NCI-H1105 treated with DMSO at 0.1 percent for 48 hours (cell line): ENCODE results near the gene STRIP2.
"Not testable (repeated sequence)": the region's sequence is repeated elsewhere in the genome, so short reads cannot be mapped to it uniquely, and the experiment has no call there.

Source experiments
- DNase-seq: peaks from one replicate; lab custom pipeline; 2025; lab: John Stamatoyannopoulos, UW

Gene STRIP2

DNA sequence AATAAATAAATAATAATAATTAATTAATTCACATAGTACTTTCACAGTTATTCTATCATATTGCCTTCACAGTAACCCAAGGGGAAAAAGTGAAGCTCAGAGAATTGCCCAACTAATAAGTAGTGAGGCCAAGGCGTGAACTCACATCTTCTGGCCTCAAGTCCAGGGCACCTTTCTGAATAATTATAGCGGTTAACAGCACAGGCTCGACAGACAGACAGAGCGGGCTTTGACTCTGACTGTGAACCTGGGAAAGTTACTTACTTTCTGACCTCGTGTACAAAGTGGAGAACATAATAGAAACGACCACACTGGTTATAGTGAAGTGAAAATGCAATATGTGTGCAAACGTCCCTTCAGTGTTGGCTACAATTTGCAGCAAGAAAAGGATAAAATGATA is 62.4 kb downstream of the STRIP2 start:
- DNase-seq: no peak

DNA sequence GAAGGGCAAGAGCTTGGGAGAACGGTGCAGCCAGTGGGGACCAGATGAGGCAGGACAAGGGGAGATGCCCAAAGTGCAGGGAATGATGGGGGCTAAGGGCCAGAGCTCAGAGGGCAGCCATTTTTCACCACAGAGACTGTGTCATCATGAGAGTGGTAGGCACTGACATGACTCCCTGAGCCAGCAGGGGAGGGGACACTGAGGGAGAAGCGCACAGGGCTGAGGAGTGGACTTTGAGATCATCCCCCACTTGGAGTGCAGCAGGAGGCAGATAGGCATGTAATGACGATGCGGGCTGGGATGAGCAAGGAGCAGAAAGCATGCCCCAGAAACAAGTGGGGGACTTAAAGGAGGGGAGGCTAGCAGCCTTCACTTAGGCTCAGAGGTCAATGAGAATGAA is 62.9 kb downstream of the STRIP2 start:
- no peak for DNase-seq

DNA sequence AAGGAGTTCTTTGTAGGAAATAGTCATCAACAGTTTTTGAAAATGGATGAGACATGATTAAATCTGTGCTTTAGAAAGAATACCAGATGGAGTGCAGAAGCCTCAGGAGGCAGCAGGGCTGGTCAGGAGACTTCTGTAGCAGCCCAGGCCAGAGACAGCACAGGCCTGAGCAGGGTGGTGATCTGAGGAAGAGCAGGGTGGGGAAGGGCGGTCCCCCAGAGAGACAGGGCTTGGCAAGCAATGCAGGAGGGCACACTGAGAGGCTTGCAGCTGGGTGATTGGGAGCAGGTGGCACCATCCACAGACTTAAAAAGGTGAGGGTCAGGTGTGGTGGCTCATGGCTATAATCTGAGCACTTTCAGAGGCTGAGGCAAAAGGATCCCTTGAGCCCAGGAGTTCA is 63.8 kb downstream of the STRIP2 start:
- no peak for DNase-seq

- no peak for DNase-seq
Measured at GRCh38 chr7:129499999-129500398, 65.8 kb downstream of the STRIP2 start.

DNA sequence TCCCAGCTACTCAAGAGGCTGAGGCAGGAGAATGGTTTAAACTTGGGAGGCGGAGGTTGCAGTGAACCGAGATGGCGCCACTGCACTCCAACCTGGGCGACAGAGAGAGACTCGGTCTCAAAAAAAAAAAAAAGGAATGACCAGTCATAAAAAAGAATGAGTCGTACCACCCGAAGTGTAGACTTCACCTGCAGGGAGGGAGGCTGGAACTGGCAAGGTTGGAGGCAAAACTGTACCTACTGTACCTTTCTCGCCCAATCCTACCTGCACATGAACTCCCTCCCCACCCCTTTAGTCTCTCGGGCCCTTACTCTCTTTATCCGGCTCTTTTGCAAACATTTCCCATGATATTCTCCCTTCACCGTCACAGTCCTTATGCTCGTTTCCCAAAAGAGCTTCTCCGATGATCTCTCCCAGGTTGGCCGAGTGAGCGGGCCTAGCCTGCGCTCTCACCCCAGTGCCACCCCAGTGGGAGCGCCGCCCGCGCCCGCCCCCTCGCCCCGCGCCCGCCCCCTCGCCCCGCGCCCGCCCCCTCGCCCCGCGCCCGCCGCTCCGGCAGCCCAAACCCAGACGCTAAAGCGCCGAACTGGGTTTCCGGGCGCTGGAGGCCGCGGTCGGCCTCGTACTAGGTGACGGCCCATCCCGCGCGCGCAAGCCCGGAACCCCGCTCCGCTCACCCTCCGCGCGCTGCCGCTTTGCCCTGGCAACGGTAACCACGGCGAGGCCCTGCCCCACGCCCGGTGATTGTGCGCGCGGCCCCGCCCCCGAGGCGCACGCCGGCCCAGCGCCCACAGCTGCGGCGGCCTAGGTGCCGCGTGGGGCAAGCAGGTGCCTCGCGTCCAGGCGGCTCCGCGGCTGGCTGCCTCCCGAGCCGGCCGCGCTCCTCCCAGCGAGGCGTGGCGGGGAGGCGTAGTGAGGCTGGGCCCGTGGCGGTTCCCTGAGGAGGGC is 67.8 kb downstream of the STRIP2 start, which contains the start of gene SMKR1:
Gene SMKR1 (plus strand): TSS at position 772 of the 948 bp plus-strand sequence. CDS start 294 bp downstream, outside the sequence.
- peak; percentile 76 for DNase-seq

DNA sequence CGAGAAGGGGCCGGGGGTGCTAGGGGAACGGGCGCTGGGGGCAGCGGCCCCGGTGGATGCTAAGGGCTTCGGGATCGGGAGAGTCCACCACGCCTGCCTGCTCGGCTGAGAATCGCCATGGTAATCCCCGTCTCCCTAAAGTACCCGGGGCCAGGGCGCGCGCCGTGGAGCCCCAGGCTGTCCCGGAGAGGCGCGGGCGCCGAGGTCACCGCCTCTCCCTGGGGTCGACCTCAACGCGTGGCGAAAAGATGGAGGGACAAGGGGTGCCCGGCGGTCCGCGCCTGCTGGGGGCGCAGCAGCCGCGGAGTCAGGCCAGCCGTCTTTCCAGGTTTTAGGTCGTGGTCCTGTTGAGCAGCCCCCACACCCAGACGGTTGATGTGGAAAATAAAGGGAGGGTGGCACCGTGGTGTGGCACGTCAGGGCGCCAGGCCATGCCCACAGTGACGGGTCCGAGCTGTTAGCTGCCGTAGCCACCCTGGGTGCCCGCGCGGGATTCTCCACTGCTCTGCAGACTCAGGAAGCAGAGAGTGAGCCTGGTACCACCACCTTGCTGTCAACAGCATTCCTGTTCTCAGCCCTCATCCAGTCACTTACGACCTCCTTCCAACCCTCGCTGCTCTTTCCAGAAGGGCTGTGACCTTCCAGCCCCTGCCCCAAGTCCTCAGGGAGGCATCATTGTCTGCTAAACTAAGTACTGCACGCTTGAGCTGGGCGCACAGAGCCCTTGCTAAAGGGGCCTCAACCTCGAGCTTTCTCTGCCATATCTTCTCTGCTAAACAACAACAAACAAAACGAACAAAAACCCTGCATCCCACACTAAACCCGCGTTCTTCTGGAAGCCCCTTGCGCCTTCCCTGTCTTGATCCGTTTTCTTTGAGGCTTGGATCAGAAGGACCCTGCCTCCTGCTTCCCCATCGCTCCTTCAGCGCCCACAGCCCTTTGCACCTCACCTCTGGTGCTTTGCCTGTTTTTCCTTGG is 68.8 kb downstream of the STRIP2 start:
- DNase-seq: no peak

DNA sequence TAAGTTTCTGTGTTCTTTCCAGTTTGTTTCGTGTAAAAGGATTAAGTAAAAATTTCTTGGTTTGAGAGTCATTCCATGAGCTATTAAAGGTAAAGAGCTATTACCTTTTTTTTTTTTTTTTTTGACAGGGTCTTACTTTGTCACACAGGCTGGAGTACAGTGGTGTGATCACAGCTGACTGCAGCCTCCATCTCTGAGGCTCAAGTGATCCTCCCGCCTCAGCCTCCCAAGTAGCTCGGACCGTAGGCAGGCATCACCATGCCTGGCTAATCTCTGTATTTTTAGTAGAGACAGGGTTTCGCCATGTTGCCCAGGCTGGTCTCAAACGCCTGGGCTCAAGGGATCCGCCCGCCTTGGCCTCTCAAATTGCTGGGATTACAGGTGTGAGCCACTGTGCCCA is 69.5 kb downstream of the STRIP2 start:
- no peak for DNase-seq

DNA sequence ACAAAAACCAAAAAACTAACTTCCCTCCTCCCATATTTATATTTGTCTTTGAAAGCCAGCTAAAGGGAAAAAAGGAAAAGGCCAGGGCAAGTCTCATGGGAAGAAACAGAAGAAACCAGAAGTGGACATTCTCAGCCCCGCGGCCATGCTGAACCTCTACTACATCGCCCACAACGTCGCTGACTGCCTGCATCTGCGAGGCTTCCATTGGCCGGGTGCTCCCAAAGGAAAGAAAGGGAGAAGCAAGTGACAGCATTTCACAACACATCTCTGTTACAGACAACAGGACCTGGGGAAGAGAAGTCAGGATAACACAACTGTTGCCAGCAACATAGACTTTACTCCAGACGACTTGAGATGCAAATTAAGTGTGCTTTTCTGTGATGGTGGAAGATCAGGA is 78.0 kb downstream of the STRIP2 start:
- no peak for DNase-seq

DNA sequence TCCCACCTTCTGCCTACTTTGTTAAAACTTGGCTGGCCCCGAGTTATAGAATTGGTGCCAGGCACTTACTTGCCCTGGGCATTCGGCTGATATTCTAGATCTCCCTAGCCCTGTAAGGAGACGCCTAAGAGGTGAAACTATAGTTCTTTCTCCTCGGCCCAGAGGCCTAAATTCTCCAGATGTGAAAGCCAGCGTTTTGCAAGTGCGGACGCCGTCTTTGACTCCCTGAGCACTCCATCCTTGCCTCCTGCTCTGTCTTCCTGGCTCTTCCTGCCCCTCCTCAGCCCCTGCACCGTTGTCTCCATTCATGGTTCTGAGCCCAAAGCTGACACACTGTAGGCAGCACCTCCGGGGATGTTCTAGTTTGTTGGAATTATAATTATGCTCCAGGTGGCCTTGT is 79.3 kb downstream of the STRIP2 start:
- no peak for DNase-seq

DNA sequence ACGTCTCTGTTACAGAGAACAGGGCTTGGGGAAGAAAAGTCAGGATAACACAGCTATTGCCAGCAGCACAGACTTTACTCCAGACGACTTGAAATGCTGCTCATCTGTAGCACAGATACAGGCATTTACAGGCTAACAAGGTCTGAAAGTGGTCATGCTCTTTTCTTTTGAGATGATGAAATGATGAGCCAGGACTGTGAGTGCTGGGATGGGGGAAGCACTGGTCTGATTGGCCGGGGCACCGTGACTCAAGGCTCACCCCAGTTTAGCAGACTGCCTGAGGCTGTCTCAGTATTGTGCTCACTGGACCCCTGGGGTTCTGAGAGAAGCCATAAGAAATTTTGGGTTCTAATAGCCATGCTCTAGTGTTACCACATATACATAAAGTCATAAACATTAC is 80.5 kb downstream of the STRIP2 start:
- DNase-seq: no peak

GRCh38 chr7:129515381-129515780 is 81.1 kb downstream of the STRIP2 start:
- no peak for DNase-seq

DNA sequence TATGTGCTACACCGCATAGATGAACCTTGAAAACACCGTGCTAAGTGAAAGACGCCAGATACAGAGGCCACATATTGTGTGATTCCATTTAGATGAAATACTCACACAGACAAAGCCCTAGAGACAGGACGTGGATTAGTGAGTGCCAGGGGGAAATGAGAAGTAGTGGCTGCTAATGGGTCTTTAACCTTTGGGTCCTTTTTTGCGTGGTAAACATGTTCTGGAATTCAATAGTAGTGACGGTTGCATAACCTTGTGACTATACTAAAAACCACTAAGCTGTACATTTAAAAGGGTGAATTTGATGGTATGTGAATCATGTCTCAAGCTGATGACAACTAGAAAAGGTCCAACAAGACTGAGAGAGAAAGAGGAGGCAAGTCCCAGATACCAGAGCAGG is 83.7 kb downstream of the STRIP2 start:
- no peak for DNase-seq

GRCh38 chr7:129519464-129519863 is 85.2 kb downstream of the STRIP2 start:
- no peak for DNase-seq

GRCh38 chr7:129522088-129522970 is 88.1 kb downstream of the STRIP2 start:
- no peak for DNase-seq

DNA sequence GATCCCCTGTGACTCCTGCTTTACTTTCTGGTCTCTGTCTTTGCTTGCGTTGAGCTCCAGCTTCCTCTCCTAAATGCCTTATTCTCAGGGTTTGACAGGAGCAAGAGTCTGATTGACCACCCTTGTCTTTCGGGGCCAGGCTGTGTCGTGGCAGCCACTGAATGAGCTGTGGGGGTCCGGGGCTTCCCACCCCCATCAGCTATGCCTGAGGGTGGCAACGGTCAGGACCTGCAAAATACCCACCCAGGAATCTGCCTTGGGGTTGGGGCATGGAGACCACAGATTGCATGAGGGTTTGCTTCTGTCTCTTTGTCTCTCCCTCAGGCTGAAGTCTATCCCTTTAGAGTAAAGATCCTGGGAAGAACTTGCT is 88.7 kb downstream of the STRIP2 start:
- no peak for DNase-seq

DNA sequence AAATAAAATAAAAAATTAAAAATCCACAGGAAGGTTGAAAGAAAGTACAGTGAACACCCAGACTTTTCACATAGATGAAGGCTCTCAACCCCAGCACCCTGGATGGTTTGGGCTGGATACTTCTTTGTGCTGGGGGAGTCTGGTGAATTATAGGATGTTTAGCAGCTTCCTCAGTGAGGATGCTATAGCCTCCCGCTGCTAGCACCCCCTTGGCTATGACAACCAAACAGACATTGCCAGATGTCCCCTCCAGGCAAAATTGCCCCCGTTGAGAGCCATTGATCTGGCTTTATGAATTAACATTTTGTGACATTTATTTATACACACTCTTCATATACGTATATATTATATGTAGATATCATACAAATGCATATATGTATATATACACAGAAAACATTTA is 89.7 kb downstream of the STRIP2 start:
- DNase-seq: no peak

DNA sequence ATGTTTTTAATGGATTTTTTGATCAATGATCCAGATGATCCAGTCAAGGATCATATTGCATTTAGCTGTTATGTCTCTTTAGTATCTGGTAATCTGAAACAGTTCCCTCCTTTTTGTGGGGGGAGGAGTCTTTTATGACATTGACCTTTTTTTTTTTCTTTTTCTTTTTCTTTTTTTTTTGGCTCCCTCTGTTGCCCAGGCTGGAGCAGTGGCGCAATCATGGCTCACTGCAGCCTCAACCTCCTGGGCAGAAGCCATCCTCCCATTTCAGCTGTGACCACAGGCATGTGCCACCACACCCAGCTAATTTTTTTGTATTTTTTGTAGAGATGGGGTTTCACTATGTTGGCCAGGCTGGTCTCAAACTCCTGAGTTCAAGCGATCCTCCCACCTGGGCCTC is 90.2 kb downstream of the STRIP2 start:
- not testable (repeated sequence) for DNase-seq

DNA sequence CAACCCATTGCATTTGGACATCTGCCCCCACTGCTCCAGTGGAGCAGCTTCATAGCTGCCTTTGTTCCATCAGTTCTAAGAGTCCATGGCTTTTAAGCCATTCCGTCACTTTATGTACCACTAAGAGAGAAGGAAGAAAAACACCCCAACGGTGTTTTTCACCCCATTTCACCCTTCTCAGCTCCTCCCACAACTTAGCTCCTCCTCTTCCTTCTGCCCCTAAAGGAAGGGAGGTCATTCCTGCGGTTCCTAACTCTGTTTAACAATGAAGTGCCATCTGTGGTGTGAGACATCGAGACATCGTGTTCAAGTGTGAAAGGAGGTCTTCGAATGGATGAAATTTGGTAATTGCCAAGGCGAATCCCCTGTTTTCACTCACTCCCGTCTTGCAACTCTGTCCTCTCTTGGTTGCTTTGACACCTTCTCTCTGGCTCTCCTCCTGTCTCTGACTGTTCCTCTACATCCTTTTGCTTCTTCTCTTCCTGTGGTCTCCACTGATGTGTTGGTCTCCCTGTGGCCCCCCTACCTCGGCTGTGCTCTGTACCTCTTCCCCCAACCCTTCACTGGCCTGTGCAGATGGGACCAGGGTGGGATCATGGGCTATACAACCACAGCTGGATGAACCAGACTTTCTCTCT is 91.1 kb downstream of the STRIP2 start:
- no peak for DNase-seq

- DNase-seq: no peak
Measured at GRCh38 chr7:129529643-129530042, 95.4 kb downstream of the STRIP2 start.

DNA sequence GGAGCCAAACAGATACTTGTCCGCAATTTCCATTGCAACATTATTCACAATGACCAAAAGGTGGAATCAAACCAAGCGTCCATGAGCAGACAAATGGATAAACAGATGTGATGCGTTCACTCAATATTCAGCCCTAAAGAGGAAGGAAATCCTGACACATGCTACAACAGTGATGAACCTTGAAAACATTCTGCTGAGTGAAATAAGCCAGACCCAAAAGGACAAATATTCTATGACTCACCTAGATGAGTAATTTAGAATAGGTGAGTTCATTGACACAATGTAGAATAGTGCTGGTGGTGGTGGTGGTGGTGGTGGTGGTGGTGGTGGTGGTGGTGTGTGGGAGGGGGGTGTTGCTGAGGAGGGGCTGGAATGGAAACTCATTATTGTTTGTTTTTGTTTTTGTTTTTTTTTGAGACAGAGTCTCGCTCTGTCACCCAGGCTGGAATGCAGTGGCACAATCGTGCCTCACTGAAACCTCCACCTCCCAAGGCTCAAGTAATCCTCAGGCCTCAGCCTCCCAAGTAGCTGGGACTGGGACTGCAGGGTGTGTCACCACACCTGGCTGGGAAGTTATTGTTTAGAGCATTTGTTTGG is 96.7 kb downstream of the STRIP2 start:
- DNase-seq: no peak

GRCh38 chr7:129531721-129532120 is 97.5 kb downstream of the STRIP2 start:
- no peak for DNase-seq
